Muscle layer of duodenum (tissue), 2 donors: Measurements from ENCODE around the gene RND2.
"Not testable (repeated sequence)": the region's sequence is repeated elsewhere in the genome, so short reads cannot be mapped to it uniquely, and the experiment has no call there.

Source experiments
- H3K27ac ChIP-seq: one replicate; pipeline ENCODE4 v1.7.0; 2013; ENCODE audit warnings: mild to moderate bottlenecking, low read length
- H3K27me3 ChIP-seq: one replicate; pipeline ENCODE4 v1.7.0; 2013; ENCODE audit warnings: low read depth, mild to moderate bottlenecking, control low read depth, low read length
- H3K36me3 ChIP-seq, 2 donors: one replicate each; pipeline ENCODE4 v1.7.0; 2013; ENCODE audit warnings: low read length in 2 of 2, control low read depth in 1 of 2, mild to moderate bottlenecking in 1 of 2; ENCODE audit not compliant: insufficient read depth in 2 of 2, control insufficient read depth in 1 of 2
- H3K4me1 ChIP-seq, 2 donors: one replicate each; pipeline ENCODE4 v1.7.0; 2013; ENCODE audit warnings: low read length in 2 of 2, mild to moderate bottlenecking in 2 of 2, control low read depth in 1 of 2, moderate library complexity in 1 of 2; ENCODE audit not compliant: insufficient read depth in 2 of 2, control insufficient read depth in 1 of 2
- H3K4me3 ChIP-seq, 2 donors: one replicate each; pipeline ENCODE4 v1.7.0; 2013; ENCODE audit warnings: low read length in 2 of 2, low read depth in 1 of 2, mild to moderate bottlenecking in 1 of 2
- H3K9me3 ChIP-seq, 2 donors: one replicate each; pipeline ENCODE4 v1.7.0; 2013; ENCODE audit warnings: low read length in 2 of 2, control low read depth in 1 of 2, mild to moderate bottlenecking in 1 of 2; ENCODE audit not compliant: control insufficient read depth in 1 of 2
- donor health status: healthy.

The RND2 gene

GRCh38 chr17:43033948-43034881, 9.2 kb downstream of the RND2 start:
- no peak overlapping the region for H3K27ac ChIP-seq
- no peaks in the 10 kb centered on the region for H3K9me3 ChIP-seq
- H3K36me3 ChIP-seq = no peaks in the 10 kb centered on the region
- H3K27me3 ChIP-seq = no peaks in the 10 kb centered on the region
- H3K4me1 ChIP-seq = no peaks in the 10 kb centered on the region
- H3K4me3 ChIP-seq = no peak overlapping the region

- Histone ChIP-seq H3K4me3 (no peak overlapping the region), H3K27me3 (no peaks in the 10 kb centered on the region), H3K27ac (no peak overlapping the region)
Measured at GRCh38 chr17:43034894-43035293, 9.9 kb downstream of the RND2 start.

GRCh38 chr17:43039646-43040045, 14.6 kb downstream of the RND2 start:
- Histone ChIP-seq H3K9me3 (no peaks in the 10 kb centered on the region), H3K27ac (no peak overlapping the region), H3K36me3 (peaks cover 0 to 7% of the 10 kb centered on the region in 2 donors), H3K4me1 (no peaks in the 10 kb centered on the region), H3K27me3 (no peaks in the 10 kb centered on the region), H3K4me3 (no peak overlapping the region)

More at GRCh38 chr17:43034894-43035293, 9.9 kb downstream of the RND2 start:
- H3K36me3 ChIP-seq = no peaks in the 10 kb centered on the region
- H3K9me3 ChIP-seq = no peaks in the 10 kb centered on the region
- no peaks in the 10 kb centered on the region for H3K4me1 ChIP-seq

- Histone ChIP-seq H3K9me3 (no peaks in the 10 kb centered on the region), H3K4me1 (no peaks in the 10 kb centered on the region), H3K36me3 (peaks cover 0 to 7% of the 10 kb centered on the region in 2 donors), H3K27ac (no peak overlapping the region), H3K27me3 (no peaks in the 10 kb centered on the region), H3K4me3 (no peak overlapping the region)
Measured at GRCh38 chr17:43040655-43041054, 15.6 kb downstream of the RND2 start.

GRCh38 chr17:43042025-43042628, 17.1 kb downstream of the RND2 start:
- no peak overlapping the region for H3K4me3 ChIP-seq
- H3K4me1 ChIP-seq = no peaks in the 10 kb centered on the region
- H3K9me3 ChIP-seq = no peaks in the 10 kb centered on the region
- no peak overlapping the region for H3K27ac ChIP-seq
- no peaks in the 10 kb centered on the region for H3K27me3 ChIP-seq
- H3K36me3 ChIP-seq = peaks cover 0 to 7% of the 10 kb centered on the region in 2 donors

GRCh38 chr17:43043307-43043706, 18.3 kb downstream of the RND2 start:
- Histone ChIP-seq H3K9me3 (no peaks in the 10 kb centered on the region), H3K27ac (no peak overlapping the region), H3K36me3 (peaks cover 0 to 7% of the 10 kb centered on the region in 2 donors), H3K27me3 (no peaks in the 10 kb centered on the region), H3K4me3 (no peak overlapping the region), H3K4me1 (no peaks in the 10 kb centered on the region)

GRCh38 chr17:43044024-43044423, 19.0 kb downstream of the RND2 start:
- Histone ChIP-seq H3K27ac (no peak overlapping the region), H3K9me3 (no peaks in the 10 kb centered on the region), H3K27me3 (no peaks in the 10 kb centered on the region), H3K36me3 (peaks cover 0 to 11% of the 10 kb centered on the region in 2 donors), H3K4me1 (no peaks in the 10 kb centered on the region), H3K4me3 (no peak overlapping the region)

- Histone ChIP-seq H3K4me3 (no peak overlapping the region), H3K4me1 (no peaks in the 10 kb centered on the region), H3K36me3 (peaks cover 0 to 4% of the 10 kb centered on the region in 2 donors), H3K9me3 (no peaks in the 10 kb centered on the region), H3K27ac (no peak overlapping the region), H3K27me3 (no peaks in the 10 kb centered on the region)
Measured at GRCh38 chr17:43051969-43052368, 26.9 kb downstream of the RND2 start.

GRCh38 chr17:43053008-43053407, 28.0 kb downstream of the RND2 start:
- not testable (repeated sequence) for H3K27ac ChIP-seq, H3K9me3 ChIP-seq, H3K4me1 ChIP-seq, H3K4me3 ChIP-seq, H3K27me3 ChIP-seq, H3K36me3 ChIP-seq

- Histone ChIP-seq H3K4me3 (no peak overlapping the region), H3K27me3 (no peaks in the 10 kb centered on the region), H3K9me3 (no peaks in the 10 kb centered on the region), H3K36me3 (no peaks in the 10 kb centered on the region), H3K4me1 (no peaks in the 10 kb centered on the region), H3K27ac (no peak overlapping the region)
Measured at GRCh38 chr17:43056051-43056450, 31.0 kb downstream of the RND2 start.

- Histone ChIP-seq H3K36me3 (no peaks in the 10 kb centered on the region), H3K4me1 (no peaks in the 10 kb centered on the region), H3K27ac (no peak overlapping the region), H3K4me3 (no peak overlapping the region), H3K9me3 (no peaks in the 10 kb centered on the region), H3K27me3 (no peaks in the 10 kb centered on the region)
Measured at GRCh38 chr17:43062984-43063638, 38.1 kb downstream of the RND2 start.
